Left kidney (tissue), 8 donors: Measurements from ENCODE around the gene TCIRG1. TPM values are rescaled to one million over a fixed set of nuclear protein-coding genes. Genes with fewer than 3 reads are reported as not detected.
"Not testable (repeated sequence)": the region's sequence is repeated elsewhere in the genome, so short reads cannot be mapped to it uniquely, and the experiment has no call there.

ENCODE experiments used
- DNase-seq: peaks from one replicate; pipeline ENCODE4 v3.0.0-alpha.2; 2013
- long read RNA-seq, 8 donors: transcript quantifications; one replicate each; lab custom pipeline, GENCODE V29; 2026
- polyA plus RNA-seq: library from polyadenylated mRNA; unstranded; fragments of 120-200 nt; gene quantifications from one replicate; pipeline ENCODE4 v1.2.1, GENCODE V29; 2013; ENCODE audit not compliant: insufficient read length

Gene TCIRG1, protein sequence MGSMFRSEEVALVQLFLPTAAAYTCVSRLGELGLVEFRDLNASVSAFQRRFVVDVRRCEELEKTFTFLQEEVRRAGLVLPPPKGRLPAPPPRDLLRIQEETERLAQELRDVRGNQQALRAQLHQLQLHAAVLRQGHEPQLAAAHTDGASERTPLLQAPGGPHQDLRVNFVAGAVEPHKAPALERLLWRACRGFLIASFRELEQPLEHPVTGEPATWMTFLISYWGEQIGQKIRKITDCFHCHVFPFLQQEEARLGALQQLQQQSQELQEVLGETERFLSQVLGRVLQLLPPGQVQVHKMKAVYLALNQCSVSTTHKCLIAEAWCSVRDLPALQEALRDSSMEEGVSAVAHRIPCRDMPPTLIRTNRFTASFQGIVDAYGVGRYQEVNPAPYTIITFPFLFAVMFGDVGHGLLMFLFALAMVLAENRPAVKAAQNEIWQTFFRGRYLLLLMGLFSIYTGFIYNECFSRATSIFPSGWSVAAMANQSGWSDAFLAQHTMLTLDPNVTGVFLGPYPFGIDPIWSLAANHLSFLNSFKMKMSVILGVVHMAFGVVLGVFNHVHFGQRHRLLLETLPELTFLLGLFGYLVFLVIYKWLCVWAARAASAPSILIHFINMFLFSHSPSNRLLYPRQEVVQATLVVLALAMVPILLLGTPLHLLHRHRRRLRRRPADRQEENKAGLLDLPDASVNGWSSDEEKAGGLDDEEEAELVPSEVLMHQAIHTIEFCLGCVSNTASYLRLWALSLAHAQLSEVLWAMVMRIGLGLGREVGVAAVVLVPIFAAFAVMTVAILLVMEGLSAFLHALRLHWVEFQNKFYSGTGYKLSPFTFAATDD
- 16.7 TPM for polyA plus RNA-seq
- long read RNA-seq, donor 1, partial matches to known transcripts, result 0 of 3 reads
- long read RNA-seq, donor 1, other reads (novel, unspliced or antisense), result 0 of 3 reads
- long read RNA-seq, donor 2, result 0 reads
- long read RNA-seq, donor 3, result 0 reads
- long read RNA-seq, donor 4, result 0 reads
- long read RNA-seq, donor 5, partial matches to known transcripts, result 0 of 7 reads
- long read RNA-seq, donor 5, other reads (novel, unspliced or antisense), result 6 of 7 reads
- long read RNA-seq, donor 6, result 0 reads
- long read RNA-seq, donor 7, partial matches to known transcripts, result 0 of 3 reads
- long read RNA-seq, donor 7, other reads (novel, unspliced or antisense), result 0 of 3 reads
- long read RNA-seq, donor 8, result 0 reads

DNA sequence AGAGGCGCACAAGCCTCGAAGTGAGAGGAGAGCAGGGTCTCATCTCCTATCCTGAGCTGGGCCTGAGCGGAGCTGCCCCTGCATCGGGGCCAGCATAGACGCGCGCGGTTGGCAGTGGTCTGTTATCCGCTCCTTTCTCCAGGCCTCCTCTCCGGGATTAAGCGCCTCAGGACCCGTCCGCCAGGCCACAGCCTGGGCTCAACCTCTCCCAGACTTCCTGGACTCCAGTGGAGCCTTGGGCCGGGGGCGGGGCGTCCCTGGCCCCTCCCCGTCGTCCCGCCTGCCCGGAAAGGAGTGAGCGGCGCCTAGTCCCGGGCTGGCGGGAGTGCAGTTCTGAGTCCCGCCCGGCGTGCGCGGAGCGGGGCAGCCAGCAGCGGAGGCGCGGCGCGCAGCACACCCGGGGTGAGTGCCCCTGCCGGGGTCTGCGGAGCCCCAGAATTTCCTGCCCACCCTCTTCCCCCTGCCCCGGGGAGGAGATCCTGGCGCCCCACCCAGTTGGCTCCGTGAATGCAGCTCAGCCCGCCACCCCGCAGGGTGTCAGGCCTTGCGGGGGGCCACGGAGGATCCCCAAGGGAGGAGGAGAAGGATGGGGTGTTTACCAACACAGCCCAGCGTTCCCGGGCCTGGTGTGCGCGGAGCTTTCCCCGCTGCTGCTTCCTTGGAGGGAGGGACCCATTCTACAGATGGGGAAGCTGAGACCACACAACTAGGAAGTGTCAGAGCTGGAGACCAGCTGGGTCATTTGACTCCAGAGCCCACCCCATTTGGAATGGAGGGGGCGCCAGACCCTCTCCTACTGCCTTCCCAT is at the start of gene TCIRG1:
Gene TCIRG1 (plus strand): TSS at position 308 of the 808 bp plus-strand sequence. CDS start 2,247 bp downstream, outside the sequence.
- peak; percentile 65 for DNase-seq

DNA sequence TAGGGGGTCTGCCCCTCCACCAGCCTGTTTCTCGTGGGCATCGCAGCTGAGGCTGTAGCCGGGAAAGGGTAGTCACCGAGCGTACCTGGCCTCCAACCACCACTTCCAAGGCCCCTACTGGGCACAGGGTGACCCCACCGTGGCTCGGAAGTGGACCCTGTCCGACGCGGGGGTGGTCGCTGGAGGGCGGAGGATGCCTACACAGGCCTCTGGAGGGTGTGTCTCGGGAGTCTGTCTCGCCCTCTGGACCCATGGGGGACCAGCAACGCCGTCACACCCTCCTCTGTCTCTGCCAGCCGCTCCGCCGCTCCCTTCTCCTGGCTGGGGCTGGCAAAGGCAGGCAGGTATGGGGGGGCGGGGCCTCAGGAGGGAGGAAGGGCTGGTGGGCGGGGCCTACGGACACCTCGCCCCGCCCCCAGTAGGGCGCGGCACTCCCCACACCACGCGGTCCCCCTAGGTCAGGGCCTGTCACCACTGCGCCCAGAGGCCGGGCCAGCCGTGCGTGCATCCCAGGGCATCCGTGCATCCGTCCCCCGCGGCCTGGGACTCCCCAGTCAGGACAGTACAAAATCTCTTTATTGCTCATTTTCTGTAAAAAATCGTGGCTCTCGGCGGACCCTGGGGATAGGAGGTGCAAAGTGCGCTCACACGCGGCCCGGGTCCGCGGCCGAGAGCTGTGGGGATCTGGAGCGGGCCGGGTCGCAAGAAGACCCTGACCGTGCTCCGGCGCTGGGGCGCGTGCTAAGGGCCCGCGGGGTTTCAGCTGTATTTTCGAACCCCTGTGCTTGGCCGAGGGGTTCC is 48.1 kb upstream of the TCIRG1 start:
- not testable (repeated sequence) for DNase-seq

- not testable (repeated sequence) for DNase-seq
Measured at GRCh38 chr11:67991347-67992121, 47.3 kb upstream of the TCIRG1 start.

DNA sequence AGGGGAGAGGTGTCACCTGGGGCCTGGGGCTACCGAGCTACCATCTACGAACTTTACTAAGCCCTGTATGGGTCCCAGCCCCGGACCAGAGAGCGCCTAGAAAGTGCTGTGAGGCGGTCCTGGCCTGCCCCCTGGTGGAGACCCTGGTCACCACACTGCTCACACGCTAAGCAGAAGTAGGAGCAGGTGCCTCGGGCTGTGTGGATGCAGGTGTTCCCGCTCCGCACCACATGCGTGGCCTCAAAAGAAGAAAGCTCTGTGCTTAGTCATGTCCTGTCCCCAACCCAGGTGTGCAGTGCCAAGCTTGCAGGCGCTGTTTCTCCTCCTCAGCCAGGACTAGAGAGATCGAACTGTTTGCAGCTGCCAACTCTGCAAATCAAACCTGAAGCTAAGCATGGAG is 45.0 kb upstream of the TCIRG1 start:
- not testable (repeated sequence) for DNase-seq

GRCh38 chr11:67994387-67994786 is 44.4 kb upstream of the TCIRG1 start:
- not testable (repeated sequence) for DNase-seq

DNA sequence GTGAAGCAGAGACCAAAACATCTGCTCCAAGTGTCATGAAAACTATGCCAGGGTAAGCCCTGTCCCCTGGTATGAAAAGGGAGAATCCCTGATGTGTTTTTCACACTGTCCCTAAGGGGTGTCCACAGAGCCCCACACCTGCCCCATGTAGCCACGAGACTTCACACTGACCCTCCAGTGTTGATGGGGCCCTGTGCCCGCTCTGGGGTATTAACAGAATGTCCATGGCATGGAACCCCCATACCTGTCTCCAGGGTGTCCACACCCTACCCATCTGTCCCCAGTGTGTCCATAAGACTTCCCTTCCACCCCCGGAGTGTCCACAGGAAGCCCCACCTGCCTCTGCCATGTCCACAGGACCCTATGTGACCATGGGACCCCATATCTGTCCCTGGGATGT is 43.7 kb upstream of the TCIRG1 start:
- not testable (repeated sequence) for DNase-seq

GRCh38 chr11:67995579-67995978 is 43.2 kb upstream of the TCIRG1 start:
- DNase-seq, result not testable (repeated sequence)

GRCh38 chr11:67996051-67996450 is 42.8 kb upstream of the TCIRG1 start:
- DNase-seq, result no peak

DNA sequence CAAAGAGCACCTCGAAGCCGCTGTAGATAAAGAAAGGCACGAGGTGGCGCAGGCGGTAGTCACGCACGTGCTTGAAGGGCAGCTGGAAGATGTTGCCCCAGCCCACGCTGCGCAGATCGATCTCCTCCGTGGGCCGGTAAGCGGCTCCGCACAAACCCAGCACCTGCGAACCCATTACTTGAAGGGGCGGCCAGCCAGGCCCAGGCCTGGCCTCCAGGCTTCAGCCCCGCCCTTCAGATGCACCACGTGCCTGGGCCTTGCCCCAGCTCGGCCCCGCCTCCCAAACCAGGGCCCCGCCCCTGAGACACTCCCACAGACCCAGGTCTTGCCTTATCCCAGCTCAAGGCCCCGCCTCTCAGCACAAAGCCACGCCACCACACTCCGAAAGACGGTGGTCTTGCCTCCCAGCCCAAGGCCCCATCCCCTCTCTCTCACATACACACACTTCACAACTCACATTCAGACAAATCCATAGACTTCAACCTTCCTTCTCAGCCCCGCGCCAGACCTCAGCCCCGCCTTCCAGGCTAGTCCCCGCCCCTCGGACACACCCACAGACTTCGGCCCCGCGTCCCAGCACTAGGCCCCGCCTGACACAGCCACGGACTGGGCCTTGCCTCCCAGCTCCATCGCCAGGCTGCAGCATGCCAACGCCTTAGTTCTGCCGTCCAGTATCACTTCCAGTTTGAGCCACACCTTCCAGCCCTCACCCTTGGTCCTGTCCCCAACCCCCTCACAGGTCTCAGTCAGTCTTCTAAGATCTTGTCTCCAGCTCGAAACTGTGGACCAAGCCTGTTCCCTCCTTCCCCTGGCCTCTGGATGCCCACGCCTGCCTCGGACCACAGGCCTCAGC is 42.0 kb upstream of the TCIRG1 start:
- DNase-seq, result no peak

- no peak for DNase-seq
Measured at GRCh38 chr11:67997475-67997921, 41.3 kb upstream of the TCIRG1 start.

- no peak for DNase-seq
Measured at GRCh38 chr11:67998150-67999045, 40.4 kb upstream of the TCIRG1 start.

DNA sequence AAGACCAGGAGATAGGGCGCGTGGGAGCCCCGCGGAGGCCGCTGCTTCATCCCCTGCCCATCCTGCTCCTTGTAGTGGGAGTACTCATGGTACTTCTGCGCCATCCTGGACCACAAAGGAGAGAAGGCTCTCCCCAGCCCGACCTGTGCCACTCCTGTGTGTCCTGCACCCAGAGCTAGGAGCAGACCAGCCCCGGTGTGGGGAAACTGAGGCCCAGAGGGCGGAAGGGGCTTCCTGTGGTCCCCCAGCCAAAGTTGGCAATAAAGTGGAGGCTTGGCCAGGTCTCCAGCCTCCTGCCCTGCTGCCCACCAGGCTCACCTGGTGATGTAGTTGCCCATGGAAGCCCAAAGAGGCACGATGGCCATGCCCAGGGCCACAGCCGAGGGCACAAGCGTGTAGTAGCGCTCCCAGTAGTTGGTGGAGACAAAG is 39.6 kb upstream of the TCIRG1 start:
- no peak for DNase-seq

- DNase-seq, result no peak
Measured at GRCh38 chr11:67999704-68000103, 39.1 kb upstream of the TCIRG1 start.

- no peak for DNase-seq
Measured at GRCh38 chr11:68002575-68002937, 36.3 kb upstream of the TCIRG1 start.

GRCh38 chr11:68002938-68003845 is 35.6 kb upstream of the TCIRG1 start:
- no peak for DNase-seq

DNA sequence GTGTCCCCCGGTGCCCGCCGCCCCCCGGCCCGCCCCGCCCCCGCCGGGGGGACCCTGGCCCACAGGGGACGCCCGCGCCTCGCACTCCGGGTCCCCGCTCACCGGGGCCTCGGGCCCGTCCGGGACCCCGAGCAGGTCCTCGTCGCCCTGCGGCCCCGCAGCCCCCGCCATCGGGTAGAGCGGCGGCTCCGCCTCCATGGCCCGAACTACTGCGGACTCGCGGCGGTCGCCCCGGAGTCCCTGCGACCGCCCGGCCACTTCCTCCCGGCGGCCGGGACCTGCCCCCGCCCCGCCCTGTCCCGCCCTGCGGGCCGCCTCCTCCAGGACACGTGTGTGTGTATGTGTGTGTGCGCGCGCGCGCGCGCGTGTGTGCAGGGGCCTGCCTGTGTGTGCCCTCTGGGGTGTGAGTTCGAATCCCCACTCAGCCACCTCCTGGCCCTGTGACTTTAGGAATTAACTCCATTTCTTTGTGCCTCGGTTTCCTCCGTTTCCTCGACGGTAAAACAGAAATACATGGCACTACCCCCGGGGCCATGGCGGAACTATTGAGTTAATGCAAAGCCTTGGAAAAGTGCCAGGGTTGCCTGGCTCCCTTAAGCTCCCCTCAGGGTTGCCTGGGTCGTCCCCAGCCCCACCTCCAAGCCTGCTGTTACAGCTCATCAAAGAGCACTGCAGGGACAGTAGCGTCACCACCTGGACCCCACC is 34.8 kb upstream of the TCIRG1 start, which contains the start of gene UNC93B1:
Gene UNC93B1 (minus strand): TSS at position 252 of the 705 bp plus-strand sequence. CDS start 54 bp downstream, at position 198.
- peak; percentile 68 for DNase-seq
